GM12872 (cell line): ENCODE data around the gene TMEM115.

Source experiments
- TF ChIP-seq, protein P1 (sequence below): IDR thresholded peaks from 3 replicates; pipeline ENCODE4 v1.5.1; 2011; ENCODE audit warnings: low read depth, mild to moderate bottlenecking, low read length, moderate library complexity; ENCODE audit not compliant: insufficient read depth

TMEM115 gene

DNA sequence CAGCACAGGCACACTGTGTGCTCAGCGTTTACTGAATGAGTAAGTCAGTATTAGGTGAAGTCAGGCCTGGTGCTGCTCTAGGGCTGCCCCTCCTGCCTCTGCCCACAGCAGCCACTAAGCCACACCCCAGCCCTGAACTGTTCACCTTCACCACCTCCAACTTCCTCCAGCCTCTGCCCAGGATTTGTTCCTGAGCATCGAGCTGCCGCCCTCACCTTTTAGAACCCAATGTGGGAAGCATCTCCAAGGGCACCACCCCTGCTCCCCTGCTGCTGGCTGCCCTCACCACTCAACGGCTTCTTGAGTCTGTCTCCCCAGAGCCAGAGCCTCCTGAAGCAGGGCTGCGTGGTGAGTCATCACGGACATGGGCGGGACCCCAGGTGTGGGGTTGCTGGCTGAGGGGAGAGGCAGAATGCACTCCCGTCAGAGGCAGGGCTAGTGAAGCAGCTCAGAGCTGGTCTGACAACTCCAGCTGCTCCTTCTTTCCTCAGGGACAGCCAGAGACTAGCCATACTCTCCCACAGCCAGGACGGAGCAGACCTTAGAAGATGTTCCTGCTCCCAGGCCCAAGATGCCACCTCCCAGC is 42.6 kb downstream of the TMEM115 start:
- TF ChIP-seq, protein P1, sequence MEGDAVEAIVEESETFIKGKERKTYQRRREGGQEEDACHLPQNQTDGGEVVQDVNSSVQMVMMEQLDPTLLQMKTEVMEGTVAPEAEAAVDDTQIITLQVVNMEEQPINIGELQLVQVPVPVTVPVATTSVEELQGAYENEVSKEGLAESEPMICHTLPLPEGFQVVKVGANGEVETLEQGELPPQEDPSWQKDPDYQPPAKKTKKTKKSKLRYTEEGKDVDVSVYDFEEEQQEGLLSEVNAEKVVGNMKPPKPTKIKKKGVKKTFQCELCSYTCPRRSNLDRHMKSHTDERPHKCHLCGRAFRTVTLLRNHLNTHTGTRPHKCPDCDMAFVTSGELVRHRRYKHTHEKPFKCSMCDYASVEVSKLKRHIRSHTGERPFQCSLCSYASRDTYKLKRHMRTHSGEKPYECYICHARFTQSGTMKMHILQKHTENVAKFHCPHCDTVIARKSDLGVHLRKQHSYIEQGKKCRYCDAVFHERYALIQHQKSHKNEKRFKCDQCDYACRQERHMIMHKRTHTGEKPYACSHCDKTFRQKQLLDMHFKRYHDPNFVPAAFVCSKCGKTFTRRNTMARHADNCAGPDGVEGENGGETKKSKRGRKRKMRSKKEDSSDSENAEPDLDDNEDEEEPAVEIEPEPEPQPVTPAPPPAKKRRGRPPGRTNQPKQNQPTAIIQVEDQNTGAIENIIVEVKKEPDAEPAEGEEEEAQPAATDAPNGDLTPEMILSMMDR, result no peak

DNA sequence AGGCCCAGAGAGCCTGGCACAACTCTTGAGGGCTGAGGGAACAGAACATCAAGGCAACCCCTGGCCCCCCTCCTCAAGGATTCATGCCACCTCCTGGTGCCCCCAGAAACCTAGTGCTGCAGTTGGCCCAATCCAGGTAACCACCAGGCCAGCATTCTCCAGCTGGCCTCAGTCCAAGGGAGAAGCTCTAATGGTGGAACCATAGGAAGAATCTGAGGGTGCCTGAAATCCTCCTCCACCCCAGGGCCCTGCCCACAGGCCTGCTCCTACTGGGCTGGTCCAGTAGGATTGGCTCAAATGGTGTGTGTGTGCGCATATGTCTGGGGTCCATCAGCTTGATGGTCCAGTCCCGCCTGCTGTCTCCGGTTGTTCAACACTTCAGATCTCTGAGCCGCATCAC is 44.5 kb downstream of the TMEM115 start:
- TF ChIP-seq, protein P1, result no peak

DNA sequence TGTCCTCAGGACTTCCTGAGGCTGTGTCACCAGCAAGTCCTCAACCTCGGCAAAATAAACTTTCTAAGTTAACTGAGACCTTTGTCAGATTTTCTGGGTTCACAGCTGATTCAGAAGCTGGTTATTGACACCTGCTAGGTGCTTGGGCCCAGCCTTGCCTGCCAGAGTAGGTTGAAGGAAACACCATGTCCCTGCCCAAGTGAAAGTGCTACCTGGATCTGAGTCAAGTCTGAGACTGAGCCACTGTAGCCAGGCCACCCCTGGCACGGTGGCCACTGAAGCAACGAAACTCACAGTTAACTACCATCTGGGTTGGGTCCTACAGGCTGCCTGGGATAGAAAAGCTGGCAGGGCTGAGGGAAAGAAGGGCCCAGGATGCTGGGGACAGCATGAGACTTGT is 45.0 kb downstream of the TMEM115 start:
- TF ChIP-seq, protein P1, result no peak
